Natural killer cell (primary cell): ENCODE data around the gene PLD2. TPM values are rescaled to one million over a fixed set of nuclear protein-coding genes. Genes with fewer than 3 reads are reported as not detected.
A peak's percentile ranks its signal among the peaks of the same experiment; 100 is the strongest.

ENCODE experiments used
- ATAC-seq, 3 donors: fragments of 150-1000 bp in 2 of 3; fragments of 200-7000 bp in 1 of 3; cut with Tn5 transposase; 1 replicate in 1 of 3; 2 replicates in 2 of 3; pipeline ENCODE4 v1.10.0; 2021; ENCODE audit warnings: mild to moderate bottlenecking in 2 of 3, moderate library complexity in 2 of 3
- DNase-seq, 2 donors: peaks; one replicate each; pipeline versions ENCODE4 v3.0.0 to v3.0.0-alpha.2; 2013 to 2021; ENCODE audit warnings: mixed read lengths in 1 of 2
- H3K27ac ChIP-seq: one replicate; pipeline ENCODE4 v1.5.1; 2013; ENCODE audit warnings: mild to moderate bottlenecking, low read length
- H3K27me3 ChIP-seq: one replicate; pipeline ENCODE4 v1.6.1; 2013; ENCODE audit warnings: low read length; ENCODE audit not compliant: control insufficient read depth, insufficient read depth
- H3K36me3 ChIP-seq: one replicate; pipeline ENCODE4 v1.6.1; 2013; ENCODE audit warnings: low read length; ENCODE audit not compliant: control insufficient read depth, insufficient read depth
- H3K4me1 ChIP-seq: one replicate; pipeline ENCODE4 v1.6.1; 2013; ENCODE audit warnings: low read length; ENCODE audit not compliant: control insufficient read depth, insufficient read depth
- H3K4me3 ChIP-seq: one replicate; pipeline ENCODE4 v1.5.1; 2013; ENCODE audit warnings: low read length
- H3K9me3 ChIP-seq: one replicate; pipeline ENCODE4 v1.6.1; 2013; ENCODE audit warnings: low read length; ENCODE audit not compliant: control insufficient read depth, insufficient read depth
- H3K27ac Mint-ChIP-seq, 2 donors: one replicate each; pipeline ENCODE4 v1.8.0; 2022; ENCODE audit warnings: mild to moderate bottlenecking in 2 of 2, mixed read lengths in 2 of 2, moderate library complexity in 1 of 2
- H3K27me3 Mint-ChIP-seq, 2 donors: one replicate each; pipeline ENCODE4 v1.8.0; 2022; ENCODE audit warnings: low read depth in 2 of 2, mixed read lengths in 2 of 2
- H3K36me3 Mint-ChIP-seq: one replicate; pipeline ENCODE4 v1.8.0; 2022; ENCODE audit warnings: mixed read lengths
- H3K4me1 Mint-ChIP-seq, 2 donors: one replicate each; pipeline ENCODE4 v1.8.0; 2022; ENCODE audit warnings: mixed read lengths in 2 of 2
- H3K4me3 Mint-ChIP-seq: one replicate; pipeline ENCODE4 v1.8.0; 2022; ENCODE audit warnings: mild to moderate bottlenecking, moderate library complexity, mixed read lengths
- H3K9me3 Mint-ChIP-seq, 2 donors: one replicate each; pipeline ENCODE4 v1.8.0; 2022; ENCODE audit warnings: mixed read lengths in 2 of 2
- WGBS: methylation state at CpG from one replicate; pipeline ENCODE4 v1.1.7; 2013; ENCODE audit warnings: missing lambda C conversion rate; ENCODE audit not compliant: insufficient coverage; 5-methylcytosine and 5-hydroxymethylcytosine counted together
- intact Hi-C: fragments of 100-400 bp; cut with micrococcal nuclease; formaldehyde crosslinking; loops from one replicate; pipeline ENCODE4 v1.14.2; 2022
- total RNA-seq, 4 donors: library from RNA; stranded (reverse); fragments of 120-200 nt in 1 of 4; gene quantifications; one replicate each; pipeline versions ENCODE4 v1.2.3 to v1.2.4, GENCODE V29; 2013 to 2022
- TF ChIP-seq, protein P1 (sequence below): fragments of 200-600 bp; IDR thresholded peaks from one replicate; pipeline ENCODE4 v1.8.0; 2022; ENCODE audit warnings: antibody characterized with exemption

The PLD2 gene
- total RNA-seq, 3 donors from 2014 or later (not counting 1 experiment from before 2014, with no cell fraction given) = 20.8 to 22.7 (median 21.3) TPM

DNA sequence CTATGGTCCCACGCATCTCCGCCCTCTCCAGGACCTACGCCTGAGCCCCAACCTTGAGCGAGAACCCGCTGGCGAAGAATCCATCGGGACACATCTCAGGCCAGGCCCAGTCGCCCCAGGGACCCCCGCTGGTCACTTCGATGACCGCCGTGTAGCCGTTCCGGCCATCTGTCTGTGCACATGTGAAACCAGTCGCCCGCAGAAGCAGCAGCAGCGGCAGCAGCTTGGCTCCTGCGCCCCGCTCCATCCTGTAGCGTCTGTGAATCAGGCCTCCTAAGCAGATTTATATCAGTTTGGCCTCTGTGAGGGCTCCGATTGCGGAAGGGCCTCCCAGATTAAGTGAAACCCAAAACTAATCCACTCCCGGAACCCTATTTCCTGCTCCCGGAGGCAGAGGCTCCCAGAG, 20.8 kb upstream of the PLD2 start, which contains the start of gene VMO1:
Gene VMO1, minus strand, starts transcription at position 259 of the 406 bp plus-strand sequence. Its CDS starts 12 bp downstream, at position 247.
- Mint-ChIP-seq H3K9me3 (no peaks in the 10 kb centered on the region), H3K27me3 (peaks cover 33 to 40% of the 10 kb centered on the region in 2 donors), H3K4me1 (peaks cover 13 to 17% of the 10 kb centered on the region in 2 donors), H3K27ac (no peak within 1 kb of the TSS), H3K36me3 (no peaks in the 10 kb centered on the region), H3K4me3 (peak within 1 kb of the TSS; percentile 64)
- peaks cover 42% of the 10 kb centered on the region for H3K27me3 ChIP-seq
- H3K4me1 ChIP-seq = peaks cover 34% of the 10 kb centered on the region
- ATAC-seq (no peak), DNase-seq (peak in 1 of 2 donors; percentile 24)
- H3K36me3 ChIP-seq = no peaks in the 10 kb centered on the region
- no peak within 1 kb of the TSS for H3K27ac ChIP-seq
- WGBS = 5% methylated on average over 22 of the region's 24 CpGs
- no peaks in the 10 kb centered on the region for H3K9me3 ChIP-seq
- no peak within 1 kb of the TSS for H3K4me3 ChIP-seq
- intact Hi-C loops = no loop called here
- TF ChIP-seq, protein P1, sequence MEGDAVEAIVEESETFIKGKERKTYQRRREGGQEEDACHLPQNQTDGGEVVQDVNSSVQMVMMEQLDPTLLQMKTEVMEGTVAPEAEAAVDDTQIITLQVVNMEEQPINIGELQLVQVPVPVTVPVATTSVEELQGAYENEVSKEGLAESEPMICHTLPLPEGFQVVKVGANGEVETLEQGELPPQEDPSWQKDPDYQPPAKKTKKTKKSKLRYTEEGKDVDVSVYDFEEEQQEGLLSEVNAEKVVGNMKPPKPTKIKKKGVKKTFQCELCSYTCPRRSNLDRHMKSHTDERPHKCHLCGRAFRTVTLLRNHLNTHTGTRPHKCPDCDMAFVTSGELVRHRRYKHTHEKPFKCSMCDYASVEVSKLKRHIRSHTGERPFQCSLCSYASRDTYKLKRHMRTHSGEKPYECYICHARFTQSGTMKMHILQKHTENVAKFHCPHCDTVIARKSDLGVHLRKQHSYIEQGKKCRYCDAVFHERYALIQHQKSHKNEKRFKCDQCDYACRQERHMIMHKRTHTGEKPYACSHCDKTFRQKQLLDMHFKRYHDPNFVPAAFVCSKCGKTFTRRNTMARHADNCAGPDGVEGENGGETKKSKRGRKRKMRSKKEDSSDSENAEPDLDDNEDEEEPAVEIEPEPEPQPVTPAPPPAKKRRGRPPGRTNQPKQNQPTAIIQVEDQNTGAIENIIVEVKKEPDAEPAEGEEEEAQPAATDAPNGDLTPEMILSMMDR = no peak

DNA sequence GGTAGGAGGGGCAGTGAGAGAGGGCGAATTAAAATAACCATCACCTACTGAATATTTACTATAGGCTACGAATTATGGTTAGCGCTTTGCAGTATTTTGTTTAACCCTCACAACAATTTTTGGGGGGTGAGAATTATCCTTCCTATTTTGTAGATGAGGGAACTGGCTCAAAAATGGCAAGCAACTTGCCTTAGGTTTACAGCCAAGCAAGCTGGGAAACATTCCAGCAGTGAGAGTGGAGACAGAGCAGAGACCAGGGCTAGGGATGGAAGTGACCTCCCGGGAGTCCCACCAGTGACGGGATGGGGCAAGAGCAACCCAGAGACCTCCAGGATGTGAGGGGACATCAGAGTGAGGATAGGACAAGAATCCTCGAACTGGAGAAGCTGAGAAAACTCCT, 20.4 kb upstream of the PLD2 start:
- Histone ChIP-seq H3K9me3 (no peaks in the 10 kb centered on the region), H3K27me3 (peaks cover 42% of the 10 kb centered on the region), H3K27ac (no peak overlapping the region), H3K4me1 (peaks cover 35% of the 10 kb centered on the region), H3K36me3 (no peaks in the 10 kb centered on the region), H3K4me3 (no peak overlapping the region)
- peaks cover 13 to 21% of the 10 kb centered on the region in 2 donors for H3K4me1 Mint-ChIP-seq
- 23% methylated on average over 3 of the region's 6 CpGs for WGBS
- H3K4me3 Mint-ChIP-seq = peak overlapping the region; percentile 64
- DNase-seq = no peak
- ATAC-seq = no peak
- H3K36me3 Mint-ChIP-seq = no peaks in the 10 kb centered on the region
- intact Hi-C loops = no loop called here
- TF ChIP-seq, protein P1 = no peak
- H3K9me3 Mint-ChIP-seq = no peaks in the 10 kb centered on the region
- H3K27ac Mint-ChIP-seq = no peak overlapping the region
- peaks cover 33 to 40% of the 10 kb centered on the region in 2 donors for H3K27me3 Mint-ChIP-seq

DNA sequence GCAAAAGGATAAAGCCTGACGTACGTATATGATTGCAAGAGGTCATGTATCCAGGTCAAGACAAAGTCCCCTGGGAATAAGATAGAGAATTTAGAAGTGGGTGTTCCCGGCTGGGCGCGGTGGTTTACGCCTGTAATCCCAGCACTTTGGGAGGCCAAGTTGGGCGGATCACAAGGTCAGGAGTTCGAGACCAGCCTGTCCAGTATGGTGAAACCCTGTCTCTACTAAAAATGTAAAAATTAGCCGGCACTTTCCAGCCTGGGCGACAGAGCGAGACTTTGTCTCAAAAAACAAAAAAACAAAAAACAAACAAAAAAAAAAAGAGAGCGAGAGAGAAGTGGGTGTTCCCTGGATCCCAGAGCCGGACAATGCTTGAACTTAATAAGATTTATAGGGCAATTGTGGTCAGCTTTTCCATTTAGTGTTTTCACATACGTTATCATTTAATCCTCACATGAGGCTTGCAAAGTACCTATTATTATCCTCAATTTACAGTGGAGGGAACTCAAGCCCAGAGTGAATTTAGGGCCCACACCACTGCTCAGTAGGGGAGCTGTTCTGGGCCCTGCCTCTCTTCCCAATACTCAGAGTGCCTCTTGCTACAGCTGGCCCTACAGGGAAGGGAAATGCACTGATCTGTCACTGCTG, 18.7 kb upstream of the PLD2 start:
- Mint-ChIP-seq H3K9me3 (no peaks in the 10 kb centered on the region), H3K27me3 (peaks cover 26 to 33% of the 10 kb centered on the region in 2 donors), H3K36me3 (no peaks in the 10 kb centered on the region), H3K27ac (peak overlapping the region; percentile 49 to 66), H3K4me1 (peaks cover 13 to 16% of the 10 kb centered on the region in 2 donors), H3K4me3 (peak overlapping the region; percentile 81)
- Histone ChIP-seq H3K4me1 (peaks cover 35% of the 10 kb centered on the region), H3K27ac (no peak overlapping the region), H3K9me3 (no peaks in the 10 kb centered on the region), H3K36me3 (no peaks in the 10 kb centered on the region), H3K4me3 (no peak overlapping the region), H3K27me3 (peaks cover 36% of the 10 kb centered on the region)
- DNase-seq = no peak
- TF ChIP-seq, protein P1 = no peak
- WGBS = 88% methylated on average over 12 of the region's 14 CpGs
- no peak for ATAC-seq
- intact Hi-C loops = no loop called here
